ENCODE measurements around the gene SMIM20.
A peak's percentile ranks its signal among the peaks of the same experiment; 100 is the strongest.

Gene SMIM20

DNA sequence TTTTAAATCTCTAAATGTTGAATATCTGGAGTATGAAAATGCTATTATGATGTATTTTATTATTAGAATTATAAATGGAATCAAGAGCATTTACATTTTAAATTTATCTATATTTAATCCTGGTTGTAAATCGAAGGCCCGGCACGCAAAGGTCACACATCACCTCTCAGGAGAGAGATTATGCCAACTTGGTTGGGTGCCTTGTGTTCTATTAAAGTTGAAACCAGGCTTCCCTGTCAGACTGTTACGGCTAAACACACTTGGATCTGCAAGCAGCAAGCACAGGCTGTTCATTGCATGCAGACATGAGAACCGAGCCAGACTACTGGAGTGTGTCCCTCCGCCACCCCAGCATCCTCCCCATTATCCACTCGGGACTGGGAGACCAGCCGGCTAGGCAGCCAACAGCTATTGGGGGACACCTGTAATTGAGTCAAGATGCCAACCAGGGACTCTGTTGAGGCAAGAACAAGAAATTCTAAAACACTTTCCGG, 34.9 kb upstream of the SMIM20 start:
- H3K27ac ChIP-seq (ENCODE audit: low read depth, low read length), result no peak overlapping the region
- H3K36me3 ChIP-seq (ENCODE audit: insufficient read depth, low read length), result no peaks in the 10 kb centered on the region
- 88% methylated on average over 9 of the region's 9 CpGs for WGBS
- no peaks in the 10 kb centered on the region for H3K9me3 ChIP-seq (ENCODE audit: insufficient read depth, low read depth, low read length)
- H3K27me3 ChIP-seq (ENCODE audit: insufficient read depth, low read length), result no peaks in the 10 kb centered on the region
- no peak overlapping the region for H3K4me3 ChIP-seq (ENCODE audit: low read length)
- no peak overlapping the region for H3K9ac ChIP-seq (ENCODE audit: low read depth, low read length)
- H3K4me1 ChIP-seq (ENCODE audit: insufficient read depth, low read length), result no peaks in the 10 kb centered on the region; the same call in 1 of the 2 replicates

DNA sequence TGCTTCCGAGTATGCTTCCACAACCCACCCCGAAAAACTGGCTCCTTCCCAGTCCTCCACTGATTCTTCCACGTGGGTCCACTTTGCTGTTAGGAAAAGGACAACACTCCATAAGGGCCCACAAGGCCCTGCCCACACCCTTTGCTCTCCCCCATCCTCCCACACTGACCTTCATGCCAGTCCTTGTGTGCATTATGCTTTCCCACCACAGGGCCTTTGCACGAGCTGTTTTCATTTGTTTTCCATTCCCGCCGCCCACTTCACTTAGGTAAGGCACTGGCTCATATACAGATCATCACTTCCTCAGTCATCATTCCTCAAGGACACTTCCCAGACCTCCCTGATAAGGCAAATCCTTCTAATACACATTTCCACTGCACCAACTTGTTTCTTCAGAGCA, 34.4 kb upstream of the SMIM20 start:
- H3K27me3 ChIP-seq (ENCODE audit: insufficient read depth, low read length), result no peaks in the 10 kb centered on the region
- H3K36me3 ChIP-seq (ENCODE audit: insufficient read depth, low read length), result no peaks in the 10 kb centered on the region
- H3K4me1 ChIP-seq (ENCODE audit: insufficient read depth, low read length), result no peaks in the 10 kb centered on the region; the same call in 1 of the 2 replicates
- no peak overlapping the region for H3K4me3 ChIP-seq (ENCODE audit: low read length)
- no peak overlapping the region for H3K9ac ChIP-seq (ENCODE audit: low read depth, low read length)
- WGBS, result 94% methylated on average over 6 of the region's 6 CpGs
- H3K9me3 ChIP-seq (ENCODE audit: insufficient read depth, low read depth, low read length), result no peaks in the 10 kb centered on the region
- no peak overlapping the region for H3K27ac ChIP-seq (ENCODE audit: low read depth, low read length)

DNA sequence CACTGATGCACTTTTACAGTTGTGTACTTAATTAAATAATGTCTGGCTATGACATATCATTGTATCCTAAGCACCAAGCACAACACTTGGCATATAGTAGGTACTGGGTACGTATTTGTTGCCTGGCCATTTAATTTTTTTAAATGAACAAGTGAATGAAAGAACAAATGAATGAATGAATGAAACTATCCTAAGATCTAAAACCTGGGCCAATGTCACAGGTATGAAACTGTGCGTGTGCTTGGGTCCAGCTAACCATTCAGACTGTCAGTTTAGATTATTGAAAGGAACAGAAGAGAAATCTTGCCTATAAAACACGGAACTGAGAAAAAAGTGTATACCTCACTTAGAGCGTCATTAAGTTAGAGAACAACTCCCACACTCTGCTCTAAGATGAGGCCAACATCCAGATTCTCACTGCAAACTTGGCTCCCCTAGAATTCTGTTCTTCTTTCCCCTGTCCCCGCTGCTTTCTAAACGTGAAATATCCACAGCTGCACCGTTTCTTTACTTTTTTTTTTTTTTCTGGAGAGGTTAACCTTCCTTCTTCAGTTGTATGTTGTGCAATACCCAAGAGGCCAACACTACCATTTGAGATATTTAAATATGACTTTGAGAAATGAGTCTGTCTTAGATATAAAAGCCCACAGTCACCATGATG, 33.9 kb upstream of the SMIM20 start:
- H3K27ac ChIP-seq (ENCODE audit: low read depth, low read length), result no peak overlapping the region
- H3K4me3 ChIP-seq (ENCODE audit: low read length), result no peak overlapping the region
- no peaks in the 10 kb centered on the region; the same call in 1 of the 2 replicates for H3K4me1 ChIP-seq (ENCODE audit: insufficient read depth, low read length)
- no peaks in the 10 kb centered on the region for H3K27me3 ChIP-seq (ENCODE audit: insufficient read depth, low read length)
- H3K9ac ChIP-seq (ENCODE audit: low read depth, low read length), result no peak overlapping the region
- no peaks in the 10 kb centered on the region for H3K9me3 ChIP-seq (ENCODE audit: insufficient read depth, low read depth, low read length)
- no peaks in the 10 kb centered on the region for H3K36me3 ChIP-seq (ENCODE audit: insufficient read depth, low read length)
- 86% methylated on average over 7 of the region's 7 CpGs for WGBS

DNA sequence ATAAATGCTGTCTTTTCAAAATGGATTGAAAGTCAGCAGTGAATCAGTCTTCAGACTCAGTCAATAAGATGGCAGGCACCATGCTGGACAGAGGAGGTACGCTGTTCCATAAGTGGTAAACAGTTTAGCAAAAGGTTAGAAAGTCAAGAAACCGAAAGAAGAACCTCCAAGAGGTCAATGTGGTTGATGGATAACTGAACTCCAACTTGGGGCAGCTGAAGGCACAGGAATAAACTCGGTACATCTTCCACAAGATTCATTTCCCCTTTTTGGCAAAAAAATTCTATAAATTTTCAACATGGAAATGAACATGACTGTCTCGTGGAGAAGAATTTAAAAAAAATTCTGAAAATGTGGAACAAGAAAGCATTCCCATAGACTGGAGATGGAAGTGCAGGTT, 32.8 kb upstream of the SMIM20 start:
- Histone ChIP-seq H3K36me3 (ENCODE audit: insufficient read depth, low read length) (no peaks in the 10 kb centered on the region), H3K9ac (ENCODE audit: low read depth, low read length) (no peak overlapping the region), H3K4me3 (ENCODE audit: low read length) (no peak overlapping the region), H3K27me3 (ENCODE audit: insufficient read depth, low read length) (no peaks in the 10 kb centered on the region), H3K9me3 (ENCODE audit: insufficient read depth, low read depth, low read length) (no peaks in the 10 kb centered on the region), H3K27ac (ENCODE audit: low read depth, low read length) (no peak overlapping the region), H3K4me1 (ENCODE audit: insufficient read depth, low read length) (no peaks in the 10 kb centered on the region; the same call in 1 of the 2 replicates)
- 95% methylated on average over 4 of the region's 4 CpGs for WGBS

DNA sequence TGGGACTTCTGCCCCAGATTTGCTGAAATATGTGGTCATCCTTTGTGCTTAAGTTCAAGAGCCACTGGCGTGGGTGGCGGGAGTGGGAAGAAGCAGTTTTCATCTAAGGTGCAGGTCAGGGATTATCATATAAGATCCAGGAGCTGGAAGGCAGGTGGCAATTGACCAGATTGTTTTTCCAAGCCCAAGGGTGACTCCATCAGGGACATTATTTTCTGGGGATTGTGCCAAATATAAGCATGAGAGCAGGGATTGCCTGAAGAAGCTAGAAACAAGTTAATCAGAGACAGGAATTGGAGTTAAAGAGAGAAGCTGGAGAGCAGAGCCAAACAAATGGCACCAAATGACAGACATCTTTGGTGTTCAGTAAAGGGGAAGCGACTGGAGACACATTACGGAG, 31.8 kb upstream of the SMIM20 start:
- Histone ChIP-seq H3K36me3 (ENCODE audit: insufficient read depth, low read length) (no peaks in the 10 kb centered on the region), H3K9ac (ENCODE audit: low read depth, low read length) (no peak overlapping the region), H3K27ac (ENCODE audit: low read depth, low read length) (no peak overlapping the region), H3K4me1 (ENCODE audit: insufficient read depth, low read length) (no peaks in the 10 kb centered on the region; the same call in 1 of the 2 replicates), H3K4me3 (ENCODE audit: low read length) (no peak overlapping the region), H3K27me3 (ENCODE audit: insufficient read depth, low read length) (no peaks in the 10 kb centered on the region), H3K9me3 (ENCODE audit: insufficient read depth, low read depth, low read length) (no peaks in the 10 kb centered on the region)
- WGBS, result 95% methylated on average over 4 of the region's 4 CpGs

- 100% methylated on average over 2 of the region's 2 CpGs for WGBS
Observed at GRCh38 chr4:25883565-25883964, 30.5 kb upstream of the SMIM20 start.

DNA sequence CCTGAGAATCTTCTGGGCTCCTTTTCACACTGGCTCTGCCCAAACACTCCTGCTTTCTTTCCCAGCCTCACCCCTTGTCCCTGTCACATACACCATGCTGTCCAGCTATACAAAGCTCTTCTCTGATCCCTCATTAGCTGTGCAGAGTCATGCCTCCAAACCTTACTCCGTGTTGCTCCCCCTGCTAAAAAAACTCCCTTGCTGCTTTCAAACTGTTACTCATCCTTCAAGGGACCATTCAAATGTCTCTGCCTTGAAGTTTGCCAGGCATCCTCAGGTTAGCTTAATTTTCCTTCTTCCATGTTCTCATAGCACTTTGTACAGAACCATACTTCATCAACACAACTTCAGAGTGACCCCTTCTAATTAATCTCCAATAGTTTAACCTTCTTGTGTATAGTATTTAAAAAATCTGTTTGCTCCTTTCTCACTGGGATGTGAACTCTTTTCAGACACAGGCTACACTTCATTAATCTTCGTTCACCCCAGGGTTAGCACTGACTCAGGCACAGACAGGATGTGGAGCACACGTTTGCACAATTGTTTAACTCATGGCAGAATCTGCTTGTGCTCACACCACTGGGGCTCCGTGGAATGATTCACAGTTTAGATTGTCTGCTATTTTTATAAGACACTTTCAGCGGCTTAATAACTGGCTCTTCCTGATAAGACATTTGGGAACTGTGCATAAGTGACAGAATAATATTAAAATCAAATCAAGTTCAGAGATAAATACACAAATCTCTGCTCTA, 29.8 kb upstream of the SMIM20 start:
- H3K27ac ChIP-seq (ENCODE audit: low read depth, low read length), result no peak overlapping the region
- WGBS, result 79% methylated on average over 5 of the region's 5 CpGs
- H3K4me3 ChIP-seq (ENCODE audit: low read length), result no peak overlapping the region
- H3K27me3 ChIP-seq (ENCODE audit: insufficient read depth, low read length), result no peaks in the 10 kb centered on the region
- no peak overlapping the region for H3K9ac ChIP-seq (ENCODE audit: low read depth, low read length)
- no peaks in the 10 kb centered on the region; the same call in 1 of the 2 replicates for H3K4me1 ChIP-seq (ENCODE audit: insufficient read depth, low read length)
- no peaks in the 10 kb centered on the region for H3K9me3 ChIP-seq (ENCODE audit: insufficient read depth, low read depth, low read length)
- no peaks in the 10 kb centered on the region for H3K36me3 ChIP-seq (ENCODE audit: insufficient read depth, low read length)

More at GRCh38 chr4:25883565-25883964, 30.5 kb upstream of the SMIM20 start:
- Histone ChIP-seq H3K9ac (ENCODE audit: low read depth, low read length) (no peak overlapping the region), H3K27ac (ENCODE audit: low read depth, low read length) (no peak overlapping the region), H3K4me1 (ENCODE audit: insufficient read depth, low read length) (no peaks in the 10 kb centered on the region; the same call in 1 of the 2 replicates), H3K36me3 (ENCODE audit: insufficient read depth, low read length) (no peaks in the 10 kb centered on the region), H3K9me3 (ENCODE audit: insufficient read depth, low read depth, low read length) (no peaks in the 10 kb centered on the region), H3K4me3 (ENCODE audit: low read length) (no peak overlapping the region), H3K27me3 (ENCODE audit: insufficient read depth, low read length) (no peaks in the 10 kb centered on the region)

DNA sequence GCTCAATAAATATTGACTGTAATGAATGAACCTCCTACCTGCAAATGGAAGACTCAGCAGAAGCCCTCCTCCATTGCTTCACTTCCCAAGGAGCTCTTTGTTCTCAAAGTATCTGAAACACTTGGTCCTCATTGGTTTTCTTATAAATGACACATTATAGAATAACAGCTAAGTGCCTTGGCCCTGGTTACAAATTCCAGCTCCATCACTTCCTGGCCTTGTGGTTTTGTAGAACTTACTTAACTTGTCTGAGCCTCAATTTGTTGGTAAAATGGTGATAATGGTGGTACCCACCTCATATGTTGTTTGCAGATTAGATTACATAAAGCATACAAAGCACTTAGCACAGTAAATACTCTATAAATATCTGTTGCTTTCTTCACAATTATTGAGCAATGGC, 25.2 kb upstream of the SMIM20 start:
- Histone ChIP-seq H3K4me3 (ENCODE audit: low read length) (no peak overlapping the region), H3K27ac (ENCODE audit: low read depth, low read length) (no peak overlapping the region)

DNA sequence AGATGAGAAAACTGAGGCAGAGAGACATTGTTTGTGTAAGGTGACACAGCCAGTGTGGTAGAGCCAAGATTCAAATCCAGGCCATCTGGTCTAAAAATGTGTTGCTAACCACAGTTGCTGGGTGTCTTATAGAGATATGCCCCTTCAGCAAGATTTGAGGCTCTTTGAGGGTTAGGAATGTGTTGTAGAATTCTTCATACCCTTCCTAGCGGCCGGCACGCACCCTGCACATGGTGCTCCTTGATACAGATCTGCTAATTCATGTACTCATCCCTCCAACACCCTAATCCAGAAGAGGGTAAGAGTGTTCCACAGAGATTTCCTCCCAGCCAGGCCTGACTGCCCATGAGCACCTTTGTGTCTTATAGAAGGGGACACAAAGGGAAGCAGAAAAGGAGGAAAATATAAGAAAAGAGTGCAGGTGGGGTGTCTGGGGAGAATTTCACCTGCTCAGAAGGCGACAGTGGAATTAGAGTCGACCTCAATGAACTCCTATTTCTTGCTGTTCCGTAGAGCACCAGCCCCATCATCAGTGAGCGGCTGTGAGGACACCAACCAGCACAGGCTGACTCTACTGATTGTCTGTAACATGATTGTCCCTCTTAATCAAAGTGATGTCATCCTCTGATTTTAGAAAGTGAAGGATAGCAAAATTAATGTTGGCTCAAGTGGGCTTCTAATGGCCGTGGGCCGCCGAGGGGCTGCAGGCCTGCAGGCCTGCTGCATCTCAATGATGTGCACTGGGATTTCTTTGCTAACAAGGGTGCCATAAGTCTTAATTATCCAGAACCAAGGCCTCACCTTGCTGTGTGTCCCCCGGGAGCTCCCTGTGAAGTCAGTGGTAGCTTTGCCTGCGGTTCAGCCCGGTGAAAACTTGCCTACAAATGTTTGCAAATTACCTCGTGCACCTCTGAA, 24.2 kb upstream of the SMIM20 start:
- 89% methylated on average over 14 of the region's 14 CpGs for WGBS

More for the DNA sequence above, 25.2 kb upstream of the SMIM20 start:
- H3K36me3 ChIP-seq (ENCODE audit: insufficient read depth, low read length), result no peaks in the 10 kb centered on the region
- H3K4me1 ChIP-seq (ENCODE audit: insufficient read depth, low read length), result peaks cover 28% of the 10 kb centered on the region
- H3K9me3 ChIP-seq (ENCODE audit: insufficient read depth, low read depth, low read length), result no peaks in the 10 kb centered on the region
- no peaks in the 10 kb centered on the region for H3K27me3 ChIP-seq (ENCODE audit: insufficient read depth, low read length)
- no peak overlapping the region for H3K9ac ChIP-seq (ENCODE audit: low read depth, low read length)

DNA sequence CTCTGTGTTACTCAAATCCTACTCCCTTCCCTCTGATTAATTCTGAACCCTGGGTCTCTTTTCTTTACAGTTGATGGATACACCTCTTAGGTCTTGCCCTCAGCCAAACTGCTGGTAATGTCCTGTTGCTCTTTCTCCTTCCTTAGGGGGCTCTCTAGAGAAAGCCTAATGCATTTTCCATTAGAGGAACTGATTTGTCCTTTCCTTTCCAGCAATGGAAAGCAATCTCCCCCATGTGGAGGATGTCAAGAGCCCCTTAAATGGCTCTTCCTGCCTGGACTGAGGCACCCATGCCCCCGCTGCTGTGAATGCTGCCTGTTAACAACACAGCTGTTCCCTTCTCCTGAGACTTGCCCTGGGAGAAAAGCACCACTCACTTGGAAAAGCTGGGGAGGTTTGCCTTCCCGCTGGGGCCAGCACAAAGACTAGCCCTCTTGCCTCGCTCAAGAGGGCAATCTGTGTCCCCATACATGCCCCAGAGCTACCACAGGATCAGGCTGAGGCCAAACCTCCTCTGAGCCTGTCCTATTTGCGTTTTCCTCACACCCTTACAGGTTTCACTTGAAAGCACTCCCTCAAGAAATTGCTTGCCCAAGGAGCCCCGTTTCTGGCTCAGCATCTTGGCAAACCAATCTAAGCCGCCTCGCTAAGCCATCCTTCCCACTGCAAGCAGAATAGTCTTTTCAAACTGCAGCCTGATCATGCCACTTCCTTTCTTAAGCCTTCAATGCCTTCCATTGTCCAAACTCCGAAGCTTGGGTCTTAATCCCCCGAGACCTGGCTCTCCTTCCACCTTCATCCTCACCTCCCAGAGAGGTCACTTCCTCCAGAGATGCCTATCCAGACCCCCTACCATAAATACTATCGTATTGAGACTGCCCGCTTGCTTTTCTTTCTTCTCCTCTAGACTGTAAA, 23.2 kb upstream of the SMIM20 start:
- Histone ChIP-seq H3K4me1 (ENCODE audit: insufficient read depth, low read length) (peaks cover 28% of the 10 kb centered on the region), H3K4me3 (ENCODE audit: low read length) (no peak overlapping the region), H3K9me3 (ENCODE audit: insufficient read depth, low read depth, low read length) (no peaks in the 10 kb centered on the region), H3K27ac (ENCODE audit: low read depth, low read length) (peak overlapping the region; percentile 24), H3K9ac (ENCODE audit: low read depth, low read length) (peak overlapping the region; percentile 15; the same call in 1 of the 2 replicates), H3K36me3 (ENCODE audit: insufficient read depth, low read length) (no peaks in the 10 kb centered on the region), H3K27me3 (ENCODE audit: insufficient read depth, low read length) (no peaks in the 10 kb centered on the region)
- 59% methylated on average over 11 of the region's 11 CpGs for WGBS

More for the DNA sequence above, 24.2 kb upstream of the SMIM20 start:
- no peaks in the 10 kb centered on the region for H3K27me3 ChIP-seq (ENCODE audit: insufficient read depth, low read length)
- H3K36me3 ChIP-seq (ENCODE audit: insufficient read depth, low read length), result no peaks in the 10 kb centered on the region
- H3K4me3 ChIP-seq (ENCODE audit: low read length), result no peak overlapping the region
- H3K9ac ChIP-seq (ENCODE audit: low read depth, low read length), result no peak overlapping the region
- no peaks in the 10 kb centered on the region for H3K9me3 ChIP-seq (ENCODE audit: insufficient read depth, low read depth, low read length)
- H3K27ac ChIP-seq (ENCODE audit: low read depth, low read length), result peak overlapping the region; percentile 10; the same call in 1 of the 2 replicates
- H3K4me1 ChIP-seq (ENCODE audit: insufficient read depth, low read length), result peaks cover 28% of the 10 kb centered on the region

All from HUES64 (cell line).